ENCODE results near the gene ANXA8. TPM values are rescaled to one million over a fixed set of nuclear protein-coding genes. Genes with fewer than 3 reads are reported as not detected.

ANXA8 gene
- total and polyA plus RNA-seq, 2 experiments from 2014 or later = not detected

- Histone ChIP-seq H3K4me2 (no peak overlapping the region), H3K79me2 (replicated peaks; ENCODE audit: insufficient read depth) (no peaks in the 10 kb centered on the region), H4K20me1 (replicated peaks; ENCODE audit: insufficient read depth) (no peaks in the 10 kb centered on the region), H3K27me3 (ENCODE audit: insufficient read depth) (no peaks in the 10 kb centered on the region), H2AFZ (no peak overlapping the region), H3K36me3 (ENCODE audit: insufficient read depth) (no peaks in the 10 kb centered on the region), H3K27ac (ENCODE audit: low read depth) (no peak overlapping the region), H3F3A (replicated peaks; ENCODE audit: low read depth) (no peaks in the 10 kb centered on the region), H3K4me1 (ENCODE audit: insufficient read depth) (no peaks in the 10 kb centered on the region), H3K4me3 (no peak overlapping the region), H3K9me2 (ENCODE audit: insufficient read depth) (peaks cover 9% of the 10 kb centered on the region)
- Mint-ChIP-seq H3K9me3 (peaks cover 12% of the 10 kb centered on the region), H3K4me3 (no peak overlapping the region), H3K36me3 (ENCODE audit: low read depth) (no peaks in the 10 kb centered on the region; the same call in 1 of the 3 replicates), H3K4me1 (no peaks in the 10 kb centered on the region), H3K27me3 (ENCODE audit: insufficient read depth, low read depth, poor library complexity) (peaks cover 9% of the 10 kb centered on the region), H3K27ac (no peak overlapping the region)
- no peak for ATAC-seq
- no peak for TF ChIP-seq POLR2AphosphoS5 (IDR thresholded peaks at IDR 0.05; ENCODE audit: low read depth)
- no peak for TF ChIP-seq ZNF331 (CRISPR knock-in tag; IDR thresholded peaks at IDR 0.05; ENCODE audit: low read depth)
- TF ChIP-seq EZH2phosphoT487 (IDR thresholded peaks at IDR 0.05; ENCODE audit: unreplicated experiment) = no peak
- no peak for TF ChIP-seq ETS1 (IDR thresholded peaks at IDR 0.05)
- TF ChIP-seq EZH2 (IDR thresholded peaks at IDR 0.05; ENCODE audit: low read depth, unreplicated experiment) = no peak
- TF ChIP-seq REST (IDR thresholded peaks at IDR 0.05; ENCODE audit: unreplicated experiment) = no peak
- no peak for TF ChIP-seq CTCF (conservative IDR thresholded peaks at IDR 0.05; ENCODE audit: low read depth in 2 of 2)
- TF ChIP-seq STAT1 (IDR thresholded peaks at IDR 0.05; ENCODE audit: unreplicated experiment) = no peak
- TF ChIP-seq ZNF114 (CRISPR knock-in tag; IDR thresholded peaks at IDR 0.05) = no peak
- TF ChIP-seq CREB1 (CRISPR knock-in tag; IDR thresholded peaks at IDR 0.05; ENCODE audit: low read depth) = no peak
- TF ChIP-seq, protein P1, sequence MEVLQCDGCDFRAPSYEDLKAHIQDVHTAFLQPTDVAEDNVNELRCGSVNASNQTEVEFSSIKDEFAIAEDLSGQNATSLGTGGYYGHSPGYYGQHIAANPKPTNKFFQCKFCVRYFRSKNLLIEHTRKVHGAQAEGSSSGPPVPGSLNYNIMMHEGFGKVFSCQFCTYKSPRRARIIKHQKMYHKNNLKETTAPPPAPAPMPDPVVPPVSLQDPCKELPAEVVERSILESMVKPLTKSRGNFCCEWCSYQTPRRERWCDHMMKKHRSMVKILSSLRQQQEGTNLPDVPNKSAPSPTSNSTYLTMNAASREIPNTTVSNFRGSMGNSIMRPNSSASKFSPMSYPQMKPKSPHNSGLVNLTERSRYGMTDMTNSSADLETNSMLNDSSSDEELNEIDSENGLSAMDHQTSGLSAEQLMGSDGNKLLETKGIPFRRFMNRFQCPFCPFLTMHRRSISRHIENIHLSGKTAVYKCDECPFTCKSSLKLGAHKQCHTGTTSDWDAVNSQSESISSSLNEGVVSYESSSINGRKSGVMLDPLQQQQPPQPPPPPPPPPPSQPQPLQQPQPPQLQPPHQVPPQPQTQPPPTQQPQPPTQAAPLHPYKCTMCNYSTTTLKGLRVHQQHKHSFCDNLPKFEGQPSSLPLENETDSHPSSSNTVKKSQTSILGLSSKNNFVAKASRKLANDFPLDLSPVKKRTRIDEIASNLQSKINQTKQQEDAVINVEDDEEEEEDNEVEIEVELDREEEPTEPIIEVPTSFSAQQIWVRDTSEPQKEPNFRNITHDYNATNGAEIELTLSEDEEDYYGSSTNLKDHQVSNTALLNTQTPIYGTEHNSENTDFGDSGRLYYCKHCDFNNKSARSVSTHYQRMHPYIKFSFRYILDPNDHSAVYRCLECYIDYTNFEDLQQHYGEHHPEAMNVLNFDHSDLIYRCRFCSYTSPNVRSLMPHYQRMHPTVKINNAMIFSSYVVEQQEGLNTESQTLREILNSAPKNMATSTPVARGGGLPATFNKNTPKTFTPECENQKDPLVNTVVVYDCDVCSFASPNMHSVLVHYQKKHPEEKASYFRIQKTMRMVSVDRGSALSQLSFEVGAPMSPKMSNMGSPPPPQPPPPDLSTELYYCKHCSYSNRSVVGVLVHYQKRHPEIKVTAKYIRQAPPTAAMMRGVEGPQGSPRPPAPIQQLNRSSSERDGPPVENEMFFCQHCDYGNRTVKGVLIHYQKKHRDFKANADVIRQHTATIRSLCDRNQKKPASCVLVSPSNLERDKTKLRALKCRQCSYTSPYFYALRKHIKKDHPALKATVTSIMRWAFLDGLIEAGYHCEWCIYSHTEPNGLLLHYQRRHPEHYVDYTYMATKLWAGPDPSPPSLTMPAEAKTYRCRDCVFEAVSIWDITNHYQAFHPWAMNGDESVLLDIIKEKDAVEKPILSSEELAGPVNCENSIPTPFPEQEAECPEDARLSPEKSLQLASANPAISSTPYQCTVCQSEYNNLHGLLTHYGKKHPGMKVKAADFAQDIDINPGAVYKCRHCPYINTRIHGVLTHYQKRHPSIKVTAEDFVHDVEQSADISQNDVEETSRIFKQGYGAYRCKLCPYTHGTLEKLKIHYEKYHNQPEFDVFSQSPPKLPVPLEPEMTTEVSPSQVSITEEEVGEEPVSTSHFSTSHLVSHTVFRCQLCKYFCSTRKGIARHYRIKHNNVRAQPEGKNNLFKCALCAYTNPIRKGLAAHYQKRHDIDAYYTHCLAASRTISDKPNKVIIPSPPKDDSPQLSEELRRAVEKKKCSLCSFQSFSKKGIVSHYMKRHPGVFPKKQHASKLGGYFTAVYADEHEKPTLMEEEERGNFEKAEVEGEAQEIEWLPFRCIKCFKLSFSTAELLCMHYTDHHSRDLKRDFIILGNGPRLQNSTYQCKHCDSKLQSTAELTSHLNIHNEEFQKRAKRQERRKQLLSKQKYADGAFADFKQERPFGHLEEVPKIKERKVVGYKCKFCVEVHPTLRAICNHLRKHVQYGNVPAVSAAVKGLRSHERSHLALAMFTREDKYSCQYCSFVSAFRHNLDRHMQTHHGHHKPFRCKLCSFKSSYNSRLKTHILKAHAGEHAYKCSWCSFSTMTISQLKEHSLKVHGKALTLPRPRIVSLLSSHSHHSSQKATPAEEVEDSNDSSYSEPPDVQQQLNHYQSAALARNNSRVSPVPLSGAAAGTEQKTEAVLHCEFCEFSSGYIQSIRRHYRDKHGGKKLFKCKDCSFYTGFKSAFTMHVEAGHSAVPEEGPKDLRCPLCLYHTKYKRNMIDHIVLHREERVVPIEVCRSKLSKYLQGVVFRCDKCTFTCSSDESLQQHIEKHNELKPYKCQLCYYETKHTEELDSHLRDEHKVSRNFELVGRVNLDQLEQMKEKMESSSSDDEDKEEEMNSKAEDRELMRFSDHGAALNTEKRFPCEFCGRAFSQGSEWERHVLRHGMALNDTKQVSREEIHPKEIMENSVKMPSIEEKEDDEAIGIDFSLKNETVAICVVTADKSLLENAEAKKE (CRISPR knock-in tag; IDR thresholded peaks at IDR 0.05) = no peak
- TF ChIP-seq JUNB (IDR thresholded peaks at IDR 0.05; ENCODE audit: unreplicated experiment) = no peak
- TF ChIP-seq NANOG (IDR thresholded peaks at IDR 0.05; ENCODE audit: borderline replicate concordance) = no peak
- DNase-seq (ENCODE audit: low spot score) = no peak
These were observed 41.6 kb downstream of the ANXA8 start for GRCh38 chr10:47442351-47442750.
